NCI-H748 (cell line): ENCODE data around the gene ETV3.

Experiments used
- DNase-seq: peaks from one replicate; lab custom pipeline; 2025; ENCODE audit not compliant: unreplicated experiment; lab: John Stamatoyannopoulos, UW

Gene ETV3

DNA sequence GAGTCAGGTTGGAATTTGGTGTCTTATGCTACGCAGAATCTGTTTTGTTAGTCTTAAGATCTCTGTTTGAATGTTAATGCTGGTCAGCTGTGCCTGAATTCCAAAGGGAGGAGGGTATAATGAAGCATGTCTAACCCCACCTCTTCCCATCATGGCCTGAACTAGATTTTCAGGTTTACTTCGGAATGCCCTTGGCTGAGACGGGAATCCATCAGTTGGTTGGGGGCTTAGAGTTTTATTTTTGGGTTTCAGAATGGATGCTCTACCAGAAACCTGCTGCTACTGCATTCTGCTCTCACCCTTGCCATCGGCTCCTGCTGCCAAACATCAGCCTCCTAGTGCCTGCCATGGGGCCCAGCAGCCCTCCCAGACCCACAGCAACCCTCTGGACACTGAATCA lies 24.1 kb upstream of the ETV3 start:
- DNase-seq, result no peak

DNA sequence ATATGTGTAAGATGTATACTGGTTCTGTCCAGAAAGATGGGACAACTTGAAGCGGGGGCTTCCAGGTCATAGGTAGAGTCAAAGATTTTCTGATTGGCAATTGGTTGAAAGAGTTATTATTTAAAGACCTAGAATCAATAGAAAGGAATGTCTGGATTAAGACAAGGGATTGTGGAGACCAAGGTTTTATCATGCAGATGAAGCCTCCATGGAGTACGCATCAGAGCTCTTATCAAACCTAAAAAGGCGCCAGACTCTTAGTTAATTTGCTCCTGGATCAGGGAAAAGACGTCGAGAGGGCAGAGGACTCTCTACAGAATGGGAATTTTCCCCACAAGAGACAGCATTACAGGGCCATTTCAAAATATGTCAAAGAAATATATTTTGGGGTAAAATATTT lies 23.7 kb upstream of the ETV3 start:
- no peak for DNase-seq

DNA sequence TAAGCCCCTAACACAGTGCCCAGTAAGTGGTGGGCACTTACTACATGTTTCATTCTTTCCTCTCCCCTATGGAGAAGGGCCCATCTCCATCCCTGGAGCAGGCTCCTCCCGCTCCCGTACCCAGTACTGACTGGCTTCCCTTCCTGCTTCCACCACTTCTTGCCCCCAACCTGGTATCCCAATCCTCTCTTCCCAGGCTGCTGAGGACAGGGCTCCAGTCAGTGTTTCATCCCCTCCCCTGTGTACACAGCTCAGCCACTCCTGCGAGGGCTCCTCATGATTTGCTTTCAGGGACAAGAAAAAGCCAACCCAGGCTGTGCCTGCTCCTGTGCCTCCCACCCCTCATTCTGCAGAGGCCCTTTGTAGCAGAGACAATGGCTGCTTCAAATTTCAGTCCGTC lies 20.8 kb upstream of the ETV3 start:
- no peak for DNase-seq

DNA sequence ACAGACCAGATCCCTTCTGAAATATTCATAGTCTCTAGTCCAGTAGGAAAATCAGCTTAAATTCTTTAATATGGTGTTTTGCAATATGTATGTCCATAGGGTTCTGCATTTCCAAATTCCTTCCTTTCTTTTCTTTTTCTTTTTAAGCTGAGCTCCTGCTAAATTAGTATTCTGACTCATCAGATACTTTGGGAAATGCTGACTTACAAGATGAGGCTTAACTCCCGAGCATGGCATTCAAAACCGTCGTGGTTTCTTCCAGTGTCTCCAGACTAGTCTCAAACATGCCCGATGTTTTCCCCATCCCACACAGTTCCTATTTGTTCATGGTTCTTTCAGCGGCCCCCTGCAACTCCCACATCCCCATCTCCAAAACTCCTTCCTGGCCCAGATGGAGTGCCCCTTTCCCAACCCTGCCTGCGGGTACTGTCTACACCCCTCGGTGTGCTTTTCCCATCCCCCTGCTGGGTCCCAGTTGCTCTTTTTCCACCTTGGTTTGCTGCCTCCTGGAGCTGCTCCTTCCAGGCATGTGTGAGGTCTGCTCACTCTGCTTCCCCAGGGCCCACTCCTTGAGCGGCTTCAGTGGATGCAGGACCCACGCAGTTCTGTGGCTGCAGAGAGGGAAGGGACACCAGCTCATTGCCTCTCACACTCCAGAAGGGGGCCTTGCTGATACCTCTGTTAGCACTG lies 19.5 kb upstream of the ETV3 start:
- DNase-seq, result no peak

DNA sequence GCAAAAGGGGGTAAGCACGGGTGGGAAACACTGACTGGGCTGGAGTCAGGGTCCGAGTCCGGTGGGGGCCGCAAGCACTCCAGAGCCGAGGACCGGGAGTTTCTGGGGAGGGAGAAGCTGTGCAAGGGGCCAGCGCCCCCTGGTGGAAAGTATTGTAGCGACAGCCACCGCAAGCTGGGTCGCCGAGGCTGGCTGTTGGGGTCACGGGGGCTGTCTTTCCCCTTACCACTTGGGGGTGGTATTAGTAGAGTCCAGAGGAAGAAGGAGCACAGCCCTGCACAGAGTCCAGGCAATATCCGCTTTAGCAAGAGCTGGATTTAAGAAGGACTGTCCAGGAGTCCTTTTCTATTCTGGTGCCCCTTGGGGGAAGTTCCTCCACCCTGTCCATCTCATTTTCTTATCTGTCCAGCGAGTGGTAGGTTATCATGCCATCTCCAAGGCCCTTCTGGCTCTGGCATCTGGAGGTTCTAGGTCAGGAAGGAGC lies 17.9 kb upstream of the ETV3 start:
- DNase-seq, result peak; percentile 53

DNA sequence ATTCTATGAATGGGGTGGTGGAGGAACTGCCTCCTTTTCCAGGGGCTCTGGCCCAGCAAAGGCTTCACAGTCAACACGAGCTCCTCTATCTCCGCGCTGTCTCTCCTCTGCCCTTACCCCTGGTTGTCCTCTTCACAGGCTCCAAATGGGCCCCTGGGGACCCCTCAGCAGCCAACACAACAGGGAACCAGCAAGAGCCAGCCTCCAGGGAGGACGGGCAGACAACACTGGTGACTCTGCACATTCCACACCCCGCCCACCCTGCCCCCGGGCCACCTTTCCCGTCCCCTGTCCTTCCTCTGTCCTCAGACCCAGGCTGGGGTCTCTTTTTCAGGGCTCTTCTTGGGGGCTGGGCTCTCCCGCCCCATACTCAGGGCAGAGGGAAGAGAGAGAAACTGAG lies 17.5 kb upstream of the ETV3 start:
- DNase-seq, result no peak

DNA sequence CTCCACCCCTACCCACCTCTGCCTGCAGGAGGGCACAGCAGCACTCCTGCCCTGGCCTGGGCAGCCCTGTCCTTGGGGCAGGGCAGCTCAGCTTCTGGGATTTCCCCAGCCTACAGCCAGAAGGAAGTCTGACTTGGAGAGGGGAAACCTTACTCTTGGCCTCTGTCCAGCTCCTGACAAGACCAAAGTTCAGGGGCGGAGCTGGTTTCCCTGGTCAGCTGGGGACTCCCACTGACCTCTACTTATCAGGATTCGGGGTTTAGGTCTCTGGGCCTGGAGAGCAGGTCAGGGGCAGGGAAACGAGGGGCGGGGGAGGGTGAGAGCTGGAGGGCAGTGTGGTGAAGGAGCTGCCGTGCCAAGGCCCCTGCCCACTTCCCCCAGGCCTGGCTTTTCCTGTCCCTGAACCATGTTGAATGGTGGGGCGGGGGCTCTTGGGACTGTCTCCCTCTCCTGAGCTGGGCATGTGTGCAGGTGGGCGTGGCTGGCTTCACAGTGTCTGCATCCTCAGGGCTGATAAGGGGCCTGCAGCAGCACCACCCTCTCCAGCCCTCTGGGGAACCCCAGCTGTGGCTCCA lies 16.8 kb upstream of the ETV3 start:
- DNase-seq, result no peak

DNA sequence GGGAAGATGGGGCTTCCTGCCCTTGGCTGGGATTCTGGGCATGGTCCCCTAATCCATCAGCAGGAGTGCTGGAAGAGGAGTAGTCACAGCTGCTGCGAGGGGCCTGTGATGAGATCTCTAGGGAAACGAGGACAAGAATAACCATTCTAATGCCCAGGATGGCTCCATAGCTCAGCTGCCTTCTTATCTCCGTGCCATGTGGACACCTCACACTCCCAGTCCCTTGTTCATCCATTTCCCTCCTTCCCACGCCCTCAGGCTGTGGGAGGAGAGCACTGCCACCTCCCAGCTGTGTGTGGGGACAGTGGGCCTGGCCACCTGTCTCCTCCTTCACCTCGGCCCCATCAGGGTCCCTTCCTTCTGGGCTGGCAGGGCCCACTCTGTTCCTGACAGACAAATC lies 16.1 kb upstream of the ETV3 start:
- DNase-seq, result no peak

DNA sequence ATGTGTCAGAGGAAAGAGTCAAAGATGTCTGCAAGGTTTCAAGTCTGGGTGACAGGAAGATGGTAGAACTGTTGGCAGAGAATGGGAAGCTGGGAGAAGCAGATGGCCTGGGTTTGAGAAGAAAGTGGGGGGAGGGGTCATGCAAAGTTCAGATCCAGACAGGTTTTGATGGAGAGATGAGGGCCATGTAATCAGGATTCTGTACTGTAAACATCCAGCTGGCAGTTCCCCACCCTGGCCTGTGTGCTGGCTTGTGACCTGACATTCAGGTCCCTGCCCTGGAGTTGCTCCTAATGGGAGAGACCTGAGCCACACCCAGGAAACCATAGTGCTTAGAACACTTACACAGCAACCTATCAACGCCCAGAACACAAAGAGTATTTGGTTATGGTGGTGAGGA lies 15.6 kb upstream of the ETV3 start:
- peak; percentile 14 for DNase-seq

DNA sequence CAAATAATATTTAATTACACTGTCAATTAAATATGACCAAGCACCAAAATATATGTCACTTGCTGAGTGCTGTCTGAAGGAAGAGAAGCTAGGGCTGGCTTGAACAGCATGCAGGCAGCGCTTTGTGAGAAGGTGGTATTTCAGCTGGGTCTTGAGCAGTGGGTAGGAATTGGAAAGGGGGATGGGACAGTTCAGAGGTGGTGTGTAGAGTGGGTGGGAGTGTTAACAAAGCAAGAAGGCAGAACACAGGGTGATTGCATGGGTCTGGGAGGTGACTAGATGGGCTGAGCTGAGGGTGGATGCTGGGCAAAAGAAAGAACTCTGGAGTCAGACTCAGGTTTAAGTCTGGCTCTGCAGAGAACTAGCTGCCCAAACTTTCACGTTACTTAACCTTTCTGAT lies 14.3 kb upstream of the ETV3 start:
- DNase-seq, result no peak

DNA sequence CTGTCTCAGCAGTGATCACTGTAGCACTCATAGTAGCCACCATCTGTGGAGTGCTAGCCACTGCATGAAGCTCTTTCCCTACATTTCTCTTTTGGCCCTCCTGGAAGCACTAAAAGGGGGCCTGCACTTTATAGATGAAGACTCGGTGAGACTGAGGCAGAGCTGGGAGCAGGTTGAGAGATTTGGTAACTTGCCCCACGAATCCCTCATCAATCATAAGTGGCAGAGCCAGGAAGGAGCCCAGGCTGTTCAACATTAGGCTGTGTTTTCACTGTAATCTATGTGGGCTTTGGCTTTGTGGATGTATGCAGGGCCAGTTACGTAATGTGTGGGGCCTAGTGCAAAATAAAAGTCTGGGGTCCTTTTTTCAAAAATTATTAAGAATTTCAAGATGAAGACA lies 13.3 kb upstream of the ETV3 start:
- DNase-seq, result no peak

DNA sequence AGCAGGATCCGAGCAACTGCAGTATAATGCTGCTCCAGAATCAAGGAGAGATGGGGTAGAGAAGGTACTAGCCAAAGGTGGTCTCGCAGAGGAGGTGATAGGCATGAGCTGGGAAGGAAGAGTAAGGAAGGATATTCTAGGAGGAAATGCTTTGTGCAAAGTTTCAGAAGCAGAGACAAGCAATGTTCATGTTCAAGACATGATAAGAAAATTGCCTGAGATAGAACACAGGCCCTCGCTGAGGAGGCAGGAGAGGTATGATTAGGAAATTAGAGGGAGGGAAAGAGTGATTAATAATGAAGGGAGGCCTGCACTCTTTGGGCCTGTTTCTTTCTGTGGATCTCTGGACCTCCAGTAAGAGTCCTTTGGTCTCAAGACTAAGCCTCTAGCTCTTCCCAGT lies 12.9 kb upstream of the ETV3 start:
- no peak for DNase-seq

DNA sequence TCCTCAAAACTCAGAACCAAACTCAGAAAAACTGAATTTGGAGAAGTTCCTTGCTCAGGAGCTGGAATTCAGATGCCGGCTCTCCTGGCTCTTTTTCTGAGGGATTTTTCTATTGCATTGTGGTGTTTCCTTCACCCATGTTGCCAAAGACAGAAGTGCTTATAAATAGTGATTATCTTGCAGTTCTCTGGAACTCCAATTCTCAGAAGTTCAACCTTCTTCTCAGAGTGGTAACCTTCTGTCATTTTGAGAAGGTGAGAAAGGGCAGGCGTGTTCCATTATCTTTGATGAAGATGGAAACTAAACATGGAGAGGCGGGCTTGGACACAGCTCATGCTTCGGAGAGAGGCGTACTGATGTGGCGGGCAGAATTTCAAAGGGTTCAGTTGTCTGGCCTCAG lies 12.4 kb upstream of the ETV3 start:
- DNase-seq, result no peak

DNA sequence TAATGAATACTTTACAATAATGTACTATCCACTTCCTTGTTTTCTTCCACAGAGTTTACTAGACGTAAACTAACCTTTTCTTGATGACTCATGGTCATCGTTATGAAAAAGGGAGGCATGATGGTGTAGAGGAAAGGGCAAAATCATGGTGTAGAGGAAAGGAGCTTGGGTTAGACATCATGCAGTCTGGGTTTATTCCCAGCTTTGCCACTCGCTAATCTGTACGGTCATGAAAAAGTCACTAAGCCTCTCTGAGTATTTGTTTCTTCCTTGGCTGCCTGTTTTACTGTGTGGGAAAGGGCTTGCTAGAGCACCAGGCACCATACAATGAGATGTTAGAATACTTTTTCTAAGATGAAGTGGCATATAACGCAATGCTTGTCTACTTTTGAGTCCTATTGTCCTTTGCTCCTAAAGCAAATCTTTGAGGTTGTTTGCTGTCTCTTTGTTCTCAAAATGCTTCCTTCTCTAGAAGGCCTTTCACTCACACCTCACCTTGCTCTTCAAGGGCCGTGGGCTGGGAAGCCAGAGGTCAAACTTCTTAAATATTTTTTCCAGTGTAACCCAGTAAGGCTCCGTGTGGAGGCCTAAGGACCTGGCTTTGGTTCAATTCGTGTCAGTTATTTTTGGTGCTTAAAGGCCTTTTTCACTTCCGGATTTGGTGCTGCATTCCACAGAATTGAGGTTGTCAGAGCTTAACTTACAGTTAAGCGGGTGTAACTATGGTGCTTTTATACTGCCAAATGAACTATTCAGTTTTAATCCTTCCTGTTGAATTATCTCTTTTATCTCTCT lies 9.9 kb upstream of the ETV3 start:
- no peak for DNase-seq

DNA sequence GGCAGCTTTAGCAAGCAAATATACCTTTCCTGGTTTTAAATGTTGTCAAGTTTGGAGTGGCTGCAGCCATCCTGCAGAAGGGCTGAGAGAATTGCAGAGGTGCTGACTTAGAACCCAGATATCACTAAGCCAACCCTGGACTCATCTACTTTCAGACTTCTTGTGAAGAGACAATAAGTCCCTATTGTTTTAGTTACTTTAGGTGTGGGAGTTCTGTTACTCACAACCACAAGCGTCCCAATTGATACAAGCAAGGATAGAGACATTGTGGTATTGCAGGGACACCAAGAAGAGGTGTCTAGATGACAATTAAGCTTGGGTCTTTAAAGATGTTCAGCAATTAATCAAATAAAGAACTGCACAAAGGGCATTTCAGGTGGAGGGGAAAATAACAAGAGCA lies 8.8 kb upstream of the ETV3 start:
- DNase-seq, result no peak

DNA sequence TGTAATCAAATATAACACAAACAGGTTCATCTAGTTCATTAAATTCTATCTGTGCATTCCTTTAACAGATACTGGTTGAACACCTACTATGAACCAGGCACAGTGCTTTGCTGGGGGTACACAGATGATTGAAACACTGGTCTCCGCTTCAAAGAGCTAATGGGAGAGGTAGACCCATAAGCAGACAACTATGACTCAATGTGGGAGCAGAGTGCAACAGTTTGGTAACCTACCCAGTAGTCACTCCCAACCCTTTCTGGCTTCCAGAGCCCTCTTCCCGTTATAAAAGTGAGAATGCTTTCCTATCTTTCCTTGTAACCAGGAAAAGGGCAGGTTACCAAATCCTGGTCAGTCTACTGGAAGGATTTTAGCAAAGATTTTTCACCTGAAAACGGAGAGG lies 8.0 kb upstream of the ETV3 start:
- no peak for DNase-seq

DNA sequence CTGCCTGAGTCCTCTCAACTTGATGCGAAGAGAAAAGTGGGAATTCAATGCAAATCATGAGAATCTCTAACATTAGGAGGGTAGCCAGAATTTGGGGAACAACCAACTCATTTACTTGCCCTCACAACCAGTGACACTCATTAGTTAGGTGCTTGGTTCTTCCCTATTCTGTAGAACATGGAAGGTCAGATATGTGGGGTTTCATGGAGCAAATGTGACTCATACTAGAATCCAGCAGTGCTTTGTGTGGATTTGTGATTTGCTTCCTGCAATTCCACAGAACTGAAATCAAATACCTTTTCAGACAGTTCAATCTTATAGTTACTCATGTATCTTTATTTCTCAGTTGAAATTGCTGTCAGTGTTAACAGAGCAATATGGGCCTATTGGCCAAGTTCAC lies 6.9 kb upstream of the ETV3 start:
- DNase-seq, result no peak

DNA sequence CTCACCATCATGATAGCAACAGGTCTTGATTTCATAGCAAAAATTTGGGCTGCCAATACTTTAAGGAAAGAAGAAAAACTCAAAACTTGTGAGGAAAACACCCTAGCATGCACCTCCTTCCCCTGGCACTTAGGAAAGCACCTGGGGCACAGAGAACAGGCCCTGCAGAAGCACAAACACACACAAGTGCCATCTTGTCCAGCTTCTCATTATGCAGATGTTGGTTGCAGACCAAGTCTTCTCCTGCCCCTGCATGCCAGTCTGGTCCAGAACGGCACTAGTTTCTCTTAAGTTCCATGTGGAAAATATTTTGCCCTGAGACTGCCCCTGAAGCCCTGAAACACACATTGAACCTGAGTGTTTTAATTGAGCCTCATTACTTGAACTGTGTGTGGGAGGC lies 6.3 kb upstream of the ETV3 start:
- no peak for DNase-seq

DNA sequence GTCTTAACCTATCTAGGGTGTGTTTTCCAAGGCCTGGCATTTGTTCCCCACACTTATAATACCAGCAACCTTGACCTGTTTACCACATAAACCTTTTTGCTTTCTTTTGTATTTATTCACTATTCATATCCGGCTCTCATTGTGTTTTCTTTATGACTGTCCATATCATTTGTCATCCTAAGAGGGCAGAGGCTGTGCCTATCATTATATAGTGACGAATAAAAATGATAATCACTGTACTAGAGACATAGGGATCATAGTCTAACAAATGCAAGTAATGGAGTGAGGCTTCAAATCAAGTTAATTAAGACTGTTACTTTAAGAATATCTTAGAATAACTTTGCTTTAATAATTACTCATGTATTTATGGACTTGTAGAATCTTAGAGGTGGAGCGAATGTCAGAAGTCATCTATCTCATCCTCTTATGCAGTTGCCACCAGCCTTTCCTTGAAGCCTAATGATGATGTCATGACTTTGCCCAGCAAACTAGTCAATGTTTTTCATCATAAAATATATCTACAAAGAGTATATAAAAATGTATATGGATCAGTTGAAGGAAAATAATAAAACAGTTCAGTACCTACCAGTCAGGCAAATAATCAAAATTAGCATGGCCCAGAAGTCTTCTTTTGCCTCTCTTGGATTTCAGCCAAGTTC lies 4.7 kb upstream of the ETV3 start:
- DNase-seq, result no peak

DNA sequence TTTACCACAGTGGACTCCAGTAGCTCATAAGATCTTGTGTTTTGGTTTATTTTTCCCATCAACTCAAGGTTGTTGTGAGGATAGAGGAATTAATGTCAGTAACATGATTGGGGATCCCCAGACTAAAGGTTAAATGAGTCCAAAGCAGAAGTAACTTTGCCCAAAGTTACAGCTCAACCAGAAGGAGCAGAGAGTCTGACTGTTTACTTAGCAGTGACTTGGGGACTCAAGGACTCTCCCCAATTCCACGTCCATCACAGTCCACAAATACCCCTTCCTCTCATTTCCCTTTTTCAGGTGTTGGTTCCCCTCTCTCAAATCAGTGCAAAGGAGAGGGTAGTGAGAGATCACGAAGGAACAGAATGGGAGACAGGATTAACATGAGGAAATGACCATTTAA lies 4.0 kb upstream of the ETV3 start:
- DNase-seq, result no peak

DNA sequence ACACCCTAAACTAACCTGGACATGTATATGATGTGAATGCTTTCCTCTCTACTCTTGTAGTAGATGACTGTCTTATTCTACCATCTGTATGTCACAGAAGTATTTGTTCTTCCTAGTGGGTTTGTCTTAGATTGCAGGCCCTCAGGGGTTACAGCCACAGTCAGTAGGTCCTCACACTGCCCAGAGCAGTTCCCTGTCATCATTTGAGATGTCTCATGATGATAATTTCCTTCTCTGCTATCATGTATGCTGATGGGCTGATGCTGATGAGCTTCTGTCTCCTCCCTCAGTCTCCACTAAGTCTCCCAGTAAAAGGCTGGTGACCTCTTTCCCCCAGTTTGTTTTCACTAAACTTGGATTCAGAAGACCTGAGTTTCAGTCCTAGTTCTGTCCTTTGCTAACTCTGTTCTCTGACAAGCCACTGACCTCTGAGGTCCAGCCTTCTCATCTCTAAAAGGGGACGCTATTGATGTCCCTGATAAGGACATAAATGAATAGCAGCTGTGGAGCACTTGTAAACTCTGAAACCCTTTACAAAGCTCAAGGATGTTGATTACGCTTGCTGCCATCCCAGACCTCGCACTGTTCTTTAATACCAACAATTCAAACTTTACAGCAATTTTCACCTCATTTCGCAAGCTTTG lies 3.1 kb upstream of the ETV3 start:
- DNase-seq, result no peak
